HPDE6-E6E7 (cell line): ENCODE results near the gene MYO7B.
"Not testable (repeated sequence)": the region's sequence is repeated elsewhere in the genome, so short reads cannot be mapped to it uniquely, and the experiment has no call there.

Experiments
- DNase-seq: peaks from one replicate; pipeline ENCODE4 v3.0.0; 2011; ENCODE audit warnings: missing footprints; ENCODE audit errors: extremely low spot score

The MYO7B gene

DNA sequence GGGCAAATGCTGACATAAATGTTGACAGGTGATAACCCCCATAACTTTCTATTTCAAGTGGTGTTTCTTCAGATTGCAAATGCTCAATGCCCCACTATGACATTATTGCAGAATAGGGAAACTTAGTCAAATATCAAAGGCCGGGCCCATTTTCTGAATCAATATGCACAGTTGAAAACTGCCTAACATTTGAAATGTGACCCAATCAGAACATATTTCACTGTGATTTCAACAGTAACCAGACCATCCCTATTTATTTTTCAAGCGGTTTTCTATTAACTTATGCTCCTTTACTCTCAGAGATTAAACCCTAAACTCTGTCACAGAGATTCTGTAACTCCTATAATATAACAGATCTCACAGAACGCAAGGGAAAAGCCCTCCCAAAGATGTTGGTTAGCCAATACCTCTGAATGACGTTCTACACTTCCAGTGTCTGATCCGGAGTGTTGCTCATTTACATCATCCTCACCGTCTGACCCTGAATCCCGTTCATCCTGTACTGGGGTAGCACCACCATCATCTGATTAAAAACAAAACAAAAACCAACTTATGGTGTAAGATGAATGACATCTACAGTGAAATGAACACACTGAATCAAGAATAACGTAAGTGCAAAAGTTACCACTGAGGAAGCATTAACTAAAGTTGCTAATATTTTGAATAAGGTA is 12.1 kb upstream of the MYO7B start:
- no peak for DNase-seq

DNA sequence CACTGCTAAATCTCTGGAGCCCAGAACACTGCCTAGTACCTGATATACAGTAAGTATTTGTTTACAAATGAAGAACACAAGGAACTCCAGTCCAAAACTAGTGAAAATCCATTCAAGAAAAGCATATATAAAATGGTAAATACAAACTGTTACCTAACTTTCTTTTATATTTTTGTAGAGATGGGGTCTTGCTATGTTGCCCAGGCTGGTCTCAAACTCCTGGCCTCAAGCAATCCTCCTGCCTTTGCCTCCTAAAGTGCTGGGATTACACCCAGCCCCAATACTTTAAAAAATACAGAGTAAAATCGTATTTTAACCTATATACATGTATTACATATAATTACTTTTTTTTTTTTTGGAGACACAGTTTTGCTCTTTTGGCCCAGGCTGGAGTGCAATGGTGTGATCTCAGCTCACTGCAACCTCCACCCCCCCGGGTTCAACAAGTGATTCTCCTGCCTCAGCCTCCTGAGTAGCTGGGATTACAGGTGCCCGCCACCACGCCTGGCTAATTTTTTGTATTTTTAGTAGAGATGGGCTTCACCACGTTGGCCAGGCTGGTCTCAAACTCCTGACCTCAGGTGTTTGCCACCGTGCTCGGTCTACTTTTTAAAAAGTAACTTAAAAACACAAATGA is 11.2 kb upstream of the MYO7B start:
- not testable (repeated sequence) for DNase-seq

DNA sequence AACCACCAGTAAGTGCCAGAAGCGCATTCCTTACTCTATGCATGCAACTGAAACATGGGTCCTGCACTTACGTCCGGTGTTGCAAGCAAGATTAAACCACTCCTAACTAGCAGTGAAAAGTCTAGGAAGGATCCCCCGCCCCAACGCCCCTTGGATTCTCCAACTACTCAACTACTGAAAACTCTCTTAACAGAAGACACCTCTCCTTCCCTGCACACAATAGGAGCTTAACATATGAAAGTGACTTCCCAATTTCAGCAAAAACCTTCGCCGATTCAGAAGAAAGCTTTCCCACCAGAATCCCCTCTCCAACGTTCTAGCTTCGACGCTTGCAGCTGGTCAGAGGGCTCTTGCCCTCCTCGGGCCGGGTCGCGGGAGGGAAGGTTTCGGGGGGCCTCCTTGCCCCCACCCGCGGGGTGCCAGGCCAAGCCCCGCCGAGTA is 9.8 kb upstream of the MYO7B start:
- DNase-seq, result no peak

DNA sequence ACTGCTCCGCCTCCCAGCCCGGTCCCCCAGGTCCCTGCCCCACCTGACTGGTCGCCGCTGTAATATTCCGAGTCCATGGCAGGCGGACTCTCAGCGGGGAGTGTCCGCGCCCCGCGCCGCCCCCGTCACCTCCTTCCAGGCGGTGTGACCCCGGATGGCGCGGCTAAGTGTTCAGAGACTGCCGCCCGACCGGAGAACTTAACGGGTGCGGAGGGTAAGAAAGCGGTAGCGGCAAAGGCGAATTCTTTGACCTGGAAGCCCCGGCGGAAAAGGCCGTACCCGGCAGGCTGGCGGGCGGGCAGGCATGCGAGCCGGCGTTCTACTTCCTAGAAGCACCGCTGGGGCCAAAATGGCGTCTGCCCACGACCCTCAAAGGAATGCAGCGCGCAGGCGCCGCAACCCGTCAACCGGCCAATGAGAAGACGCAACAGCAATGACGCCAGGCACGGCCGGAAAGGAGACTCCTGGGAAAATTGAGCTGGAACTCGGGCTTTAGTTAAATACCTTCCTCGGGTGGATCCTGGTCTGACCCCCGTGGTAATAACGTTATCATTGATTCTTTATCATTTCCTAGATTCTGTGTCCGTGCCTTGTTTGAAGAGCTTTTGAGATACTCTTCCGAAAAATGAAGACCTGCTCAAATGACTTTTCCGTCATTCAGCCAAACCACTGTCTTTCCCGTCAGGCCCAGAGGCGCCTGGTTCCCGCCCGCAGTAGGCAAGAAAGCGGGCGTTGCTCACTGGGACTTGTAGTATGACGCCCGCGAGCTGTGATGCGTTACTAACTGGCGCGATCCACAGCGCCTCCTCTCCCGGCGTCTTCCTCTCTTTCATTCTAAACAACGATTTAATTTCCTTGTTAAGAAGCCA is 9.1 kb upstream of the MYO7B start, which contains the start of gene IWS1:
Gene IWS1 (minus strand): TSS at position 358 of the 869 bp plus-strand sequence. CDS start 281 bp downstream, at position 77.
- DNase-seq, result peak; percentile 89

DNA sequence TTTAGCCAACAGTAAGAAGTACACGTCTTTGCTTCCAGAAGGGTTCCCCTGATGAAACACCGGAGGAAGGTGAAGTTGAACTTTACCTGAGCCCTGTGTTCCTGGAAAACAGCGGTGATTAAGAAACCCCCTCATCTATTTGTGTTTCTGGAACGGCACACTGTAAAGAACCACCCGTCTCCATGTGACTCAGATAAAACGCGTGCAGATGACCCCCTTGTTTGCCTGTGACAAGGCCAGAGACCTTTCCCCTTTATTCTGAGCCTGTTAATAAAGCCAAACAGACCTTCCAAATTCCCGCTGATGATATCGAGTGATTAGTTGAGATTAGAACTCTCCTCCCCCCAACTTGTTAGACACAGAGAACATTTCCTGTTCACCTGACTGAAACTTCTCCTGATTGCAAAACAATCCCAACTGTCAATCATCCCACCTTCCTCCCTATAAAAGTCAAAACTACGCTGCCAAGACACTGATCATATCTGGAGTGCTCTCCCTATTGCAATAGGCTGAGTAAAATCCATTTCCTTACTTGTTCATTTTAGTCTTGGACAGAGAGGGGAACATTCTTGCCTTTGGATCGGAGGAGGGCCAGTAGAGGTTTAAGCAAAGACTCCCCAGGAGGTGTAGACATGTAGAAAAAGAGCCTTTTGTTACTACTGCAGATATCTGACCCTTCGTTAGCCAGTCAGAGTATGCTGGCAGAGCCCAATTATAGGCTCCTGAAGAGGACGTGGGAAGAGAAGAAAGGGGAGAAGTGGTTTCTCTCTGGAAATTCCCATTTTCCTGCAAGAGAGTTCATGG is 8.3 kb upstream of the MYO7B start:
- DNase-seq, result peak; percentile 78

DNA sequence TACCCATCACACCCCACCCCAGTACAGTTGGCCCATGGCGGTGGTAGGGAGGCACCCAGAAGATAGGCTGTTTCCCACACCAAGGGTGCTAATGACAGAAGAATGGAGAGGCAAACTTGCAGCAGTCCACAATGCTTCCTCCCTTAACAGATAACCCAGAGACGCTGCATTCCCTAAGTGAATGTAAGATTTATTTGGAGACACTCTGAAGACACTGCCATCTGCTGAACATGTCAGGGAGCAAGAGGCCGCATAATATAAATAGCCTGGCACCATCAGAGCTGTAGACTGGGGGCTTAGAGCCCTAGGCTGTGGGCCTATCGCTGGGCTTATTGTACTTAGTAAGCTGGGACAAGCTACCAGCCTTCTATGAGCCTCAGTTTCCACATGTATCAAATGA is 7.0 kb upstream of the MYO7B start:
- DNase-seq, result no peak

DNA sequence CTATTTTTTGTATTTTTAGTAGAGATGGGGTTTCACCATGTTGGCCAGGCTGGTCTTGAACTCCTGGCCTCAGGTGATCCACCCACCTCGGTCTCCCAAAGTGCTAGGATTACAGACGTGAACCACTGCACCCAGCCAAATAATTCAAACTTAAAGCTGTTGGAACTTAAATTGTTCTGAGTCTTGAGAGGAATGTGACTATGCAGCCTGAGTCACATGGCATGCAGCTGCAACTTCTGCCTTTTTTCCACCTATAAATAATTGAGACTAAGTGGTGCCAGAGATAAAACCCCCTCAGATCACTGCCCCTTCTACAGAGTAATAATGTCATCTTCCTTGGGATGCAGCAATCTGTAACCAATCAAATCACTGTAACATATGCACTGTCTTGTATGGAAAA is 6.1 kb upstream of the MYO7B start:
- DNase-seq, result not testable (repeated sequence)

DNA sequence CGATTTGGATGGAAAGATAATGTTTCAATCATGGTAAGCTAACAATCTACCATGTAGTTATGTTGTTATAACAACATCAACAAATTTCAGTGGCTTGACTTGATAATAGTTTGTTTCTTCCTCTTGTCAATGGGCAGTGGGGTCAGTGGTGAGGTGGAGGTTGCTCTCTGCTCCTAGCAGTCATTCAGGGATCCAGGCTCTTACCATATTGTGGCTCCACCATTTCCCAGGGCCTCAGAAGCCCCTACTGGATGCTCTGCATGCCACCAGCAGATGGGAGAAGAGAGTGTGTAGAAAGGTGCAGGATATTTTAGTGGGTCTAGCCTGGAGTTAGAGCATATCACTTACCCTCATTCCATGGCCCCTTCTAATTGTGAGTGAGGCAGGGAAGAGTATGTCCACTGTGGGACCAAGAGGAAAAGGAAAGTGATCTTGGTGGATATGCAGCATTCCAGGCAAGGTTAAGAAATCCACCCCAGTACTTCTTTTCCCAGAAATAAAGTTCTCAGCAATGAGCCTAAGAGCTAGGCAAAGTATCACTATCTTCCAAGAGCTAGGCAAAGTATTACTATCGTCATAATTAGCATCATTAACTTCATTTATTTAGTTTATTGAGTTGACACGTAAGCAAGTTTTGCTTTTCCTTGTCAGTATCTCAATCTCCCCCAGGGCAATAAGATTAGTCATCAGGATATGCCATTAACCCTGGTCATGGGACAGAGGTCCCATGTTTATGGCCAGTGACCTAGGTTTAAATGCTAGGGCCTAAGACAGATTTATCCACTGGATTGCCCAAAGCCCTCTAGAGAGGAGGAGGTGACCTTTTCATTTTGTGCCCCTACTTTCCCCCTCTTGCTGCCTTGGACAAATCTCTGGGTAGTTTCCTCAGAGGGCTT is 5.0 kb upstream of the MYO7B start:
- DNase-seq, result peak; percentile 41

DNA sequence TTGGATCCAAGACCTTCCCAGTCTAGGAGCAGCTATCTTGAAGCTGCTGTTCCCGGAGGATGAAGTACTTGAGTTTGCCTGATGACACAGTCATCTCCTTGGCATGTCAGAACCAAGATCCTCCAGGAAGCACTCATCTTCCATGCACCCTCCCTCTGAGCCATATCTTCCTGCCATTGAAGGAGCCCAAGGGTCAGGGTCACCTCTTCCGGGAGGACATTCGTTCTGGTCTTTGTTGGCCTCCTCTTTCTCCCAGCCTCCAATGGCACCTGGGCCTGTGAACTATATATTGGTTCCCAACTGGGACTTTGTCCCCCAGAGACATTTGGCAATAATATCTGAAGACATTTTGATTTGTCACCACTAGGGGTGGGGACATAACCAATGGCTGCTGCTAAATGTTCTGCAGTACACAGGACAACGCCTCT is 4.2 kb upstream of the MYO7B start:
- peak; percentile 25 for DNase-seq

DNA sequence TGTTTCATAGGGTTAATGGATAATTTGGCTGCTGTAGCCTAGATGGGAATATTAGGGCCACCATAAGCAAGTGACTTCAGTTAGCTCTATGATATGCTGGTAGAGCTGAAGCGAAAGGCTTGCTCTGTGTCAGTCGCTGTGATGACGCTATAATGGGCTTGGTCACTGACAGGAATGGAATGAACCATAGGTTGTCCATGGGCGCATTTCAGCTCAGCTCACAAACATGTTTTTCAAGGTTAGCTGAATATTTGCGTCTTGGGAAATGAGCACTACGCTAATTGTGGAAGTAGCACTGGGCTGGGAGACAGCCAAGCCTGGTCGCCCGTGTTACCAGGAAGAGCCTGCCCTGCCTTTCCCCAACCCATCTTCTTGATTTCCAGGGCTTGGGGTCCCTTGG is 3.2 kb upstream of the MYO7B start:
- no peak for DNase-seq

DNA sequence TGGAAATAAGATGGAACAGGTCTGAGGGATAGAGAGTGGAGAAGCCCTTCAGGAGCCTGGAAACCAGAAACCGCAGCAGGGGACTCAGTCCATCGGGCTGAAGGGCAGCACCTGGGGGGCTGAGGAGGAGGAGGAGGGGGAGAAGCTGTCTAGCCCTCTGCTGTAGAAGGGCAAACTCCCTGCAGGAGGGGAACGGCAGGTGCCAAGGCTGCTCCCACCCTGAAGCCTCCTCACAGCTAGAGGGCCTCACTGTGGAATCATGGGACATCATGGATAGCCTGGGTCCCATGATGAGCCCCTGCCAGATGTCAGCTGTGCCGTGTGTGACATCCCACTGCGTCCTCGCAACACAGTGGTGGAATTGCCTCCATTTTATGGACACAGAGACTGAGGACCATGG is 435 bp downstream of the MYO7B start:
- no peak for DNase-seq

DNA sequence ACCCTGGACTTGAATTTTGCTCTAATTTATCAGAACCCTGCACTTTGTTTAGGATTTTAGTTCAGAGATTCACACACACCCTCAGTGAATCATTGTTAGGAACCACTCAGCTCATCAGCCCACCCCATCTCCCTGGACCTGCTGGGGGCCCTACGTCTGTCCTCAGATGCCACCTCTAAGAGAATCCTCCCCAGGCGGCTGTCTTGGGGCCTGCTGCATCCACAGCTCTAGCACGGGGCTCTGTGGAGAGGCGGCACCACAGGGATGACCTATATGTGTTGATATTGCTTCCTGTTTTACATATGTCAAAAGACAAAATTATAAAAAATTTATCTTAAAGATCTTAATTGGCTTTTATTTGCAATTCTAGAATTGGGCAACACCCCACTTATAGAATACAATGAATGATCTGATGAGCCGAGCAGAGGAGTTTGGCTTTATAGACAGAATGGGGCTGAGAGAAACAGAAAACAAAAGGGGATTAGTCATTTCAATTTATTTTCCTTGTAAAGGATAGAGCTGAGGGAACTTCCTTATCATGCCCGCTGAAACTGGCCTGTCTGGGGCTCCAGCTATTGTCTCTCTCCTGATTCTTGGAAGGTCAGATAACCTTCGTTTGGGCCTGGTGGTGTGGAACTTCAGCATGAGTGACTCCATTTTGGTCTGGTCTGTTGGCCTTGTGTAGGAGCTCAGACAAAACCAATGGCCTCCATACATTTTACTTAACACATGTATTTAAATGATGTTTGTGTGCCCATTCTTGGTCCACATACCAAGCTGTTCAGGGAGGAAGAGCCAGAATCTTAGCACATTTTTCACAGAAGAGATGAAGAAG is 1.4 kb downstream of the MYO7B start:
- no peak for DNase-seq

DNA sequence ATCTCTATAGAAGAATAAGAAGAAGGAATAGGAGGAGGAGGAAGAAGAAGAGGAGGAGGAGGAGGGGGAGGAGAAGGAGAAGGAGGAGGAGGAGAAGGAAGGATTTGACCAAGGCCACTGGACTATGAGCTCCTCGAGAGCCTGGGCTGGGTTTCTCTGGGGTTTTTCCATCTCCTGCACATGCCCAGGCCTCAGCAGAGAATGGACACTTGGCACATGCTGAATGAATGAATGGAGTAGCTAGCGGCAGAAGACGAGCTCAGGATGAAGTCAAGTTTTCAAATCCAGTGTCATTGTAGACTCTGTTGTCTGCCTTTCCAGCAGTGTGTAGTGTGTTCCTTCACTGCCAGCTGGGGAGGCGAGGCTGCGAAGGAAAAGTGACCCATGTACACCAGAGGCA is 2.2 kb downstream of the MYO7B start:
- DNase-seq, result no peak

DNA sequence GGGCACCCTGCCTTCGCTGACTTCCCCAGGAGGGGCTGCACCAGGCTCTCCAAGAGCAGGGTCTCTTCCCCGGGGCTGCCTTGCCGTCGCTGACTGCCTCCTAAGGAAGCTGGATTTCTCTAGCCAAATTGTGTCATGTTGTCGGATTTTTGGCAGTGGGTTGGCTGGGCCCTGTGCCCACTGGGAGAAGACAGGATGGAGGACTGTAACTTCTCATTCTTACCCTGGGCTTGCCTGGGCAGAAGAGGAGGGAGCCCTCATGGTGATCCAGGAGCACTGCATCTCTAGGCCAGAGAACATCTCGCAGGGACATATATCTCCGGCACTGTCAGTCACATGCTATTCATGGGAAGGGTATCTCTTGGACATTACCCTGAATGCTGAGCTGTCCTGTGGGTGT is 6.3 kb downstream of the MYO7B start:
- DNase-seq, result no peak

DNA sequence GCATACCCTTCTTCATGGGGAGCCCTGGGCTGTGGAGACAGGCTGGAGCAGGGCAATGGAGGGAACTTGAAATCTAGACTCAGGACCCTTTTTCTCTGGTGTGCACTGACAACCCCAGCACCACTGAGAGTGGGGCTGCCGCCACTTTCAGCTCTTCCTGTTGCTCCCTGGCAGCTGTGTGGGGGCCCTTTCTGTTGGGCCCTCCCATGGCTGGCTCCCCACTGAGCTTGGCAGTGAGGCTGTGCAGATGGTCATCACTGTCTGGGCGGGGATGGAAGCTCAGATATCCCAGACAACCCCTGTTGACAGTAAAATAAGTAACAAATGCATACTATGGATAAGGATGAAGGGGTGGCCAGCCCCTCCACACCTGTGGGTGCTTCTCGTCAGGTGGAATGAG is 6.7 kb downstream of the MYO7B start:
- DNase-seq, result no peak

DNA sequence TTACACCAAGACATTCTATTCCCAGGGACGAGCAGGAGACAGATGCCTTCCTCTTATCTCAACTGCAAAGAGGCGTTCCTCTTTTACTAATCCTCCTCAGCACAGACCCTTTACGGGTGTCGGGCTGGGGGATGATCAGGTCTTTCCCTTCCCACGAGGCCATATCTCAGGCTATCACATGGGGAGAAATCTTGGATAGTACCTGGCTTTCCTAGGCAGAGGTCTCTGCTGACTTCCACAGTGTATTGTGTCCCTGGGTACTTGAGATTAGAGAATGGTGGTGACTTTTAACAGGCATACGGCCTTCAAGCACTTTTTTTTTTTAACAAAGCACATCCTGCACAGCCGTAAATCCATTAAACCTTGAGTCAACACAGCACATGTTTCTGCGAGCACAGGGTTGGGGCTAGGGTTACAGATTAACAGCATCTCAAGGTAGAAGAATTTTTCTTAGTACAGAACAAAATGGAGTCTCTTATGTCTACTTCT is 7.6 kb downstream of the MYO7B start:
- DNase-seq, result not testable (repeated sequence)

DNA sequence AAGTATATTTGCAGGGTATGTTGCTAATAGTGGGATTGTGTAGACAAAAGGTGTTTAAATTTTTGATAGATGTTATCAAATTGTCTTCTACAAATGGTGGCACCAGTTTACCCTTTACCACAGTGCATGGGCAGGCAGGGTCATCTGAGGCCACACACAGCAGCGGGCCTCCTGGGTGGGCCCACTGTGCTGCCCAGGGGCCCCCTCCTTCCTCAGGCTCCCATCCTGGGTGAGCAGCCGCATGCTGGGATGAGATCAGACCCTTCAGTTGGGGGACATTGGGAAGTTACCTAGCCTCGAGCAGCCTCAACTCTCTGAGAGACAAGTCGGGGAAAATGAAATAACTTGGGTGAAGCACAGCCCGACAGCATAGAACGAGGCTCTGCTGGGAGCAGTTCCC is 9.7 kb downstream of the MYO7B start:
- DNase-seq, result no peak

DNA sequence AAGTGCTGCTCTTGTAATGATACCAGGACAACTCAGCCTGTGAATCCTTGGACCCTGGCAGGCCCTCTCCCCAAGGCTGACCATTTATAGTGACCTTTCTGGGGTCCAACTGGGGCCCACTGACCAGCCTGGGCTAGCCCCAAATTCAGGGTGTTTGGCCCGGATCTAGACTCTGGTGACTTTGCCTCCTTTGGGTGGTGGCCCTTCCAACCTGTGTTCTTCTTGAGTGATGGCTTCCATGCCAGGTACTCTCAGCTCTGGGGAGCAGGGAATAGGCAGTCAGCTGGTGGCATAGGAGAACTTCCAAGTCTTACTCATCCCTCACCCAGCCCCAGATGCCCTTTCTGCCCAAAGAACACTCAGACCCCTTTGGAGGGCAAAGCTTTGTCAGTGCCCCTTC is 10.3 kb downstream of the MYO7B start:
- DNase-seq, result no peak

DNA sequence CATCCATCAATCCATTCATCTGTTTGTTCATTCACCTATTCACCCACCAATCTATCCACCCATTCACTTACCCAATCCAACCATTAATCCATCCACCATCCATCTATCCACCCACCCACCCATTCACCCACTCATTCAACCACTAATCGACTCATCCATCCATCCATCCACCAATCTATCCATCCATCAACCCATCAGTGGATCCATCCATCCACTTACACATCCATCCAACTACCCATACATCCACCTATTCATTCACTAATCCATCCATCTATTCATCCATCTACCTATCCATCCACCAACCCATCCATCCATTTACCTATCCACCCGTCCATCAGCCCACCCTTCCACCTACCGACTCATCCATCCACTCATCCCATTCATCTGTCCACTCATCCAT is 11.3 kb downstream of the MYO7B start:
- no peak for DNase-seq
